ENCODE measurements around the gene MUC13.

Gene MUC13

DNA sequence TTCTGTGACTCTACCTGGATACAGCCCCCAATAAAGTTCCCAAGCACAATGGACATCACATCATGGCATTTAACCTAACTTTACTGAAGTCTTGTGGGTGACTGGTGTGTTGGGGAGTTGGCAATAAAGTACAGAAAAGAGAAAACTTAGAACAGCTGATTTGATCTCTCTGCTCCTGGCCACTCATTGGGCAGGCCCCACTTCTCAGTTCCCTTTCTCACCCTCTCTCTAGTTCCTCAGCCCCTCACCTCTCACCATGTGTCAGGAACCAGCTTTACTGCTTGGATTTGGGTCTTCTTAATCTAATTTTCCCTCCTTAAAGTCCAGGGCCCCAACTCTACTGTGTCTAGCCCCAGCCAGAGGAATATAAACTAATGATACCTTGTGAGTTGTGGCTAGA lies 713 bp upstream of the MUC13 start:
- Mint-ChIP-seq H3K4me3 (no peak overlapping the region), H3K9me3 (no peaks in the 10 kb centered on the region), H3K27ac (no peak overlapping the region), H3K27me3 (peaks cover 21 to 30% of the 10 kb centered on the region in 2 donors), H3K4me1 (no peaks in the 10 kb centered on the region), H3K36me3 (no peaks in the 10 kb centered on the region)
- ATAC-seq (replicated peaks) (peak; percentile 67 to 76), DNase-seq (no peak)

DNA sequence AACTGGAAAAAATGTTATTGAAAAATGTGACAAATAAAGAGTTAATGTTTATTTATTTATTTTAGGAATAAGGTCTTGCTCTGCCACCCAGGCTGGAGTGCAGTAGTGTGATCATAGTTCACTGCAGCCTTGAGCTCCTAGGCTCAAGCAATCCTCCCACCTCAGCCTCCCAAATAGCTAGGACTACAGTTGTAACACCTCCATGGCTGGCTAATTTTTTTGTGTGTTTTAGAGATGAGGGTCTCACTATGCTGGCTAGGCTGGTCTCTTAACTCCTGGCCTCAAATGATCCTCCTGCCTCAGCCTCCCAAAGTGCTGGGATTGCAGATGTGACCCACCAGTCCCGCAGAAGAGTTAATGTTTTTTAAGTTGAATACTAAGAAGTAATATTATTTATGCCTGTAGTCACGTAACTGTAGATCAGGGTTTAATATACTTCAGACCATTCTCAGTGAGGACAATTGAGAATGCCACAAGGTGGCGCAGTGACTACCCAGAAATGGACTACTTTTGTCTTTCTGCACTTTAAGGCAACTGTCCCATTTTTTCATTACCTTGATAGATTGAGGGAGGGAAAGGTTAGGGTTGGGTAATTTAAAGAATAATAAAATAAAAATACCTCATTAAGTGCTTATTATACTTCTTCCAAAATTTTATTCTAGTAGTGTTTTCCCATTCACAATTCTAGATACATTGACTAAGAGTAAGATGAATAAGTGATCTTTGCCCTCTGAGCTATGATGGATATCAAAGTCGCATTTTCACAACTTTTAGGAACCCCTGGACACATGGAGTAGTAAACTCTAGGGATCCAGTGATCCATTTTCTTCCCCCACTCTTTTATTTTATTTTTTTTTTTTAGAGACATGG lies 6.0 kb downstream of the MUC13 start:
- no peaks in the 10 kb centered on the region for H3K36me3 Mint-ChIP-seq
- H3K4me1 Mint-ChIP-seq, result no peaks in the 10 kb centered on the region
- peaks cover 10 to 12% of the 10 kb centered on the region in 2 donors for H3K27me3 Mint-ChIP-seq
- no peaks in the 10 kb centered on the region for H3K9me3 Mint-ChIP-seq
- ATAC-seq (replicated peaks) (peak; percentile 62 to 67), DNase-seq (peak; percentile 38)
- H3K27ac Mint-ChIP-seq, result no peak overlapping the region
- H3K4me3 Mint-ChIP-seq, result no peak overlapping the region

DNA sequence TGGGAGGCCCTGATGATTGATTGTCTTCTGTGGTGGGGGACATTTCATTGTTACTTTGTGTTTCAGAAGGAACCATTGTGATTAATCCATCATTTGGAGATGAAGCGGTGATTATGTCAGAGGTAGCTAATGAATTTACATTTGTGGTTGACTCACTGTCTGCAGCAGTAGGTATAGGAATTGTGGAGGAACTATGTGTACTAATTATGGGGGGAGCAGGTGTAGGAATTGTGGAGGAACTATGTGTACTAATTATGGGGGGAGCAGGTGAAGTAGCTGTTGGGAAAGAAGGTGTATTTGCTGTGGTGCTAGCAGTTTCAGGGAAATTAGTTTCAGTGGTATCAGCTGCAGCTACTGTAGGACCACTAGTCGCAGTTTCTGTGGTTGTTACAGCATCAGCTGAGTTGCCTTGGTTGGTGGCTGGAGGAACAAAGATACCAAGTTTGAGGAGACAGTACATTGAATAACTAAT lies 6.9 kb downstream of the MUC13 start:
- Mint-ChIP-seq H3K4me3 (no peak overlapping the region), H3K4me1 (no peaks in the 10 kb centered on the region), H3K27me3 (peaks cover 2 to 9% of the 10 kb centered on the region in 2 donors), H3K27ac (no peak overlapping the region), H3K36me3 (no peaks in the 10 kb centered on the region), H3K9me3 (no peaks in the 10 kb centered on the region)
- ATAC-seq (replicated peaks) (no peak), DNase-seq (no peak)

DNA sequence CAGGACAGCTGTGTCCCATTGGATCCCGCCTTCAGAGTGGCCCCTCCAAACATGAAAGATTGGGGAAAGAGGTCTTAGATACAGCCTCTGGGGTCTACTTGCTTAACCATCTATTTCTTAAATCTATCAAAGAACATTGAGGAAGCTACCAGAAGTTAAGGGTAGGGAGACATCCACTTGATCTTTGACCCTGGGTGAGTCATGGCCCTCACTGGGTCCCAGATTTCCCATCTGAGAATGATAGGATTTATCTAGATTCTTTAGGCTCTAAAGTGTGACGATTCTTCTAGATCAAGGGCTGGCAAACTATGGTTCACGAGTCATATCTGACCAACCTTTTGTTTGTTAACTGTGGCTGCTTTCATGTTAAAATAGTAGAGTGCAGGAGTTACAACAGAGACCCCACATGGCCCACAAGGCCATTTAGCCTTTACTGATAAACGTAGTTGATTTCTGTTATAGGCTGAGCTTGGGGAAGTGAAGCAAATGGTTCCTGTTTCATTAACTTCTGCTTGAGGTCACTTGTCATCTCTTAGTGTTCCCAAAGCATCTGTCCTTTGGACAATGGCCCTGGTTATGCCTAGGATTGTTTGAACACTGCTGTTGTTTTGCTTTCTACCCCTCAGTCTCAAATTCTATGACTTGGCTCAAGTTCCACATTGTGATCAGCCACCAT lies 8.0 kb downstream of the MUC13 start:
- Mint-ChIP-seq H3K27ac (no peak overlapping the region), H3K27me3 (peaks cover 0 to 9% of the 10 kb centered on the region in 2 donors), H3K9me3 (no peaks in the 10 kb centered on the region), H3K4me3 (no peak overlapping the region), H3K36me3 (no peaks in the 10 kb centered on the region), H3K4me1 (no peaks in the 10 kb centered on the region)
- ATAC-seq (replicated peaks), result peak in 1 of 2 donors; percentile 33
- no peak for DNase-seq

DNA sequence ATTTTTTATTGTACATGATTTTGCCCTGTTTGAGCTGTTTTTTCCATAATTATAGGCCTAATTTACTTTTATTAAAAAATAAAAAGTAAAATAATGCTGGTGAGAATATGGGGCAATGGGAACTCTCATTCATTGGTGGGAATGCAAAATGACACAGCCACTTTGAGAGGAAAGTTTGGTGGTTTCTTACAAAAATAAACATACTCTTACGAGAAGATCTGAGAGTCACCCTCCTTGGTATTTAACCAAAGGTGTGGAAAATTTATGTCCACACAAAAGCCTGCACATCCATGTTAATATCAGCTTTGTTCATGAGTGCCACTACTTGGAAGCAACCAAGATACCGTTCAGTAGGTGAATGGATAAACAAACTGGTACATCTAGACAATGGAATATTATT lies 9.8 kb downstream of the MUC13 start:
- Mint-ChIP-seq H3K9me3 (no peaks in the 10 kb centered on the region), H3K4me3 (no peak overlapping the region), H3K4me1 (no peaks in the 10 kb centered on the region), H3K27ac (no peak overlapping the region), H3K36me3 (no peaks in the 10 kb centered on the region), H3K27me3 (peaks cover 0 to 10% of the 10 kb centered on the region in 2 donors)
- ATAC-seq (replicated peaks), result no peak
- DNase-seq, result no peak

DNA sequence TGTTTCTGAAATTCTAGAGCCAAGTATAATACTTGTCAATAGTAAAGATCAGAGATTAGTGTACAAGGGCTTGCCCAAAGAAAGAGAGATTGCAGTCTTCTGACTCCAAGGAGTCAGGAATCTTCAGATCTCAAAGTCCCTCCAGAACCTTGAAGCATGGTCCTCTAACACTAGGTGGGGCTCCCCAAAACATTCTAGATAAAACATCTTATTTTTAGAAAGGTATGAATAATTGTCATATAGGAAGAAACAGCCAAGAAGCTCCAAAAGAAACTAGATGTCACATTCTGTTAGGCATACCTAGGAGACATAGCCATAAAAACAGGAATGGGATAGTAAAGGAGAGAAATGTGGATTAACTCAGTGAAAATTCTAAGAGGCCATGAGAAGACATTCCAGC lies 10.7 kb downstream of the MUC13 start:
- ATAC-seq (replicated peaks) (no peak), DNase-seq (no peak)
- Mint-ChIP-seq H3K4me1 (no peaks in the 10 kb centered on the region), H3K9me3 (no peaks in the 10 kb centered on the region), H3K36me3 (no peaks in the 10 kb centered on the region), H3K27ac (no peak overlapping the region), H3K4me3 (no peak overlapping the region), H3K27me3 (peaks cover 3 to 17% of the 10 kb centered on the region in 2 donors)

DNA sequence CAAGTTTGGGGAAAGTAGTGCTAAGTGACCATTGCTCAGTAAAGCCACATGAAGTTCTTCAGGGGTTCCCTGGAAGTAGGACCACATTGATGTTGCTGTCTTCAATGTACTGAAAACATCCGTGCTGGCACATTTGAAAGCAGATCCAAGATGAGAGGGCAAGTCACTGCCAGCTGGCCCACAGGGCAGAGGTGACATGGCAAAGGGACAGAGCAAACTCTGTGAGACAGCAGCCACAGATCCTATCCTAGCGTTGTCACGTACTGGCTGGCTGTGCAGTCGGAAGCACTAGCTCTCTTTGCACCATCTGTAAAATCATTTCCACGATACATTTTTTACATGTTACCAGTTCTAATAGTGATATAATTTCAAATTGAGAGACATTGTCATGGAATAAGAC lies 13.8 kb downstream of the MUC13 start:
- H3K4me1 Mint-ChIP-seq, result no peaks in the 10 kb centered on the region
- no peaks in the 10 kb centered on the region for H3K9me3 Mint-ChIP-seq
- no peak for ATAC-seq (replicated peaks)
- no peak overlapping the region for H3K4me3 Mint-ChIP-seq
- no peaks in the 10 kb centered on the region for H3K36me3 Mint-ChIP-seq
- H3K27ac Mint-ChIP-seq, result no peak overlapping the region
- no peak for DNase-seq
- H3K27me3 Mint-ChIP-seq, result peaks cover 20 to 23% of the 10 kb centered on the region in 2 donors

DNA sequence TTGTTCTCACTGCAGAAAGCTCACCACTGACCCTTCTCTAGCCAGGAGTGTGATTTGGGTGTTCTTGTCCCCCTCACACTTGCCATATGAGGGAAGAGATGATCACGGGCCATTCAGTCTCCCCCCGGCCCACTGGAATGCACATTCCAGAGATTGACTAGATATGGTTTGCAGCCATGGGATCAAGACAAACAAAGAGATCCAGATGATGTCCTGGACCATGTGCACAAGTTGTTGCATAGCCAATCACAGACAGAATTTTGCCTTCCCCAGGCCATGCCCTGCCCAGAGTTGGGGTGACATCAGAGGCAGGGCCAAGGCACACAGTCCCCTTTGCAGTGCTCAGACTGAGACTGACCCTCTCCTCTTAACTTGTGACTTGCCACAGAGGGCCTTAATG lies 14.8 kb downstream of the MUC13 start:
- peaks cover 20% of the 10 kb centered on the region in 2 donors for H3K27me3 Mint-ChIP-seq
- no peaks in the 10 kb centered on the region for H3K9me3 Mint-ChIP-seq
- H3K27ac Mint-ChIP-seq, result no peak overlapping the region
- no peaks in the 10 kb centered on the region for H3K4me1 Mint-ChIP-seq
- no peaks in the 10 kb centered on the region for H3K36me3 Mint-ChIP-seq
- no peak for ATAC-seq (replicated peaks)
- H3K4me3 Mint-ChIP-seq, result no peak overlapping the region
- no peak for DNase-seq

DNA sequence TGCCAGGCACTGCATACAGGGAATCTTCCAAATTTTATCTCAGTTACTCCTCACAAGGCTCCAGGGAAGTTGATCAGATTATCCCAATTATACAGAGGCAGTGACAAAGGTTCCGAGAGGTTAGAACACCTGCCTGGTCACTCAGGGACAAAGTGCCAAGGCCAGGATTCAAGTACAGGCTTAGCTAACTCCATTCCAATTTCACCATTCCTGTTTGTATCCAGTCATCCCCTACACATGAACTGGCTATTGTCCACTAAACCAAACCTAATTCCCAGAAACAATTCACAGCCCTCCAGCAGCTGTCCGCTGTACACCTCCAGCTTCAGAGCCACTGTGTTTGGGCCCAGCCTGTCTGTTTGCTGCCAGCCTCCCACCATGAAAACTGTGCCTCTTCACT lies 16.0 kb downstream of the MUC13 start:
- Mint-ChIP-seq H3K27me3 (peaks cover 20 to 22% of the 10 kb centered on the region in 2 donors), H3K4me3 (no peak overlapping the region), H3K27ac (no peak overlapping the region), H3K9me3 (no peaks in the 10 kb centered on the region), H3K36me3 (no peaks in the 10 kb centered on the region), H3K4me1 (no peaks in the 10 kb centered on the region)
- ATAC-seq (replicated peaks) (no peak), DNase-seq (no peak)

DNA sequence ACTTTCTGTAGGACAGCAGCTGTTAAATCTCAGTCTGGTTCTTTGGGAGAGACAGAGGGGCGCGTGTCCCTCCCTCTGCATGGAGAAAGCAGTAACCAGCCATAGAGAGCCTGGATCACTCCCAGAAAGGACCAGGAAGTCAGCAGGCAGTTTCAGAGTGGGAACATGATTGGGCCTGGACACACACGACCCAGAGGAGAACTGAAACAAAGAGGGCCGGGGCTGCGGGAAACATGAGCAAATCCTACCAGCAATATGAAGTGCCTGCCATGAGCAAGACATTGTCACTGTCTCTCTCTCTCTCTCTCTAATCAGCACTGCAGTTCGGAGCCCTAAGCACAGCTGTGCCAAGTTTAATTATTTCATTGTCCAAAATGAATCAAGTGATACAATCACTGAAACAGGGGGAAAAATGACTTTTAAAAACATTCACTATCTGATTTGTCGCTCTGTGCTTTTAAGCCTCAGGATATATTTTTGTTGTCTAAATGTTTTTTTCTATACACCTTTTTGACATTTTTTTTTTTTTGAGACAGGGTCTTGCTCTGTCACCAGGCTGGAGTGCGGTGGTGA lies 17.6 kb downstream of the MUC13 start:
- Mint-ChIP-seq H3K9me3 (no peaks in the 10 kb centered on the region), H3K27me3 (peaks cover 20 to 32% of the 10 kb centered on the region in 2 donors), H3K36me3 (no peaks in the 10 kb centered on the region), H3K4me3 (no peak overlapping the region), H3K4me1 (no peaks in the 10 kb centered on the region), H3K27ac (no peak overlapping the region)
- ATAC-seq (replicated peaks) (no peak), DNase-seq (no peak)

DNA sequence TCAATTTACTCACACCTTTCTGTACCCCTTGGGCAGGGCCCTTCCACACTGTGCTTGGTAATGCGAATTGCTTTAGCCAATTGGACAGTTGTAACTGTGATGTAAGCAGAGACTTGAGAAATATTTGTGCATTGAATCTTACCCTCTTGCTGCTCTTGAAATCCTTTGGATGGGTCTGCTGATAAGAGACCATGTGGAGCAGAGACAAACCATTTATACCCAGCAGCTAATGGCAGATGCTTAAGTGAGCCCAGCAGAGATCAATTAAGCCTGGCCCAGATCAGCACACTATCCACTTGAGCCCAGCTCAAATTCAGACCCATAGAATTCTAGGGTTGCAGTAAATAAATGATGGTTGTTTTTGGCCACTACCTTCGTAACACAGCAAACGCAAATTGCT lies 19.3 kb downstream of the MUC13 start:
- H3K4me1 Mint-ChIP-seq, result no peaks in the 10 kb centered on the region
- DNase-seq, result no peak
- no peak for ATAC-seq (replicated peaks)
- no peak overlapping the region for H3K4me3 Mint-ChIP-seq
- H3K27me3 Mint-ChIP-seq, result peaks cover 20 to 37% of the 10 kb centered on the region in 2 donors
- H3K27ac Mint-ChIP-seq, result no peak overlapping the region
- no peaks in the 10 kb centered on the region for H3K36me3 Mint-ChIP-seq
- H3K9me3 Mint-ChIP-seq, result no peaks in the 10 kb centered on the region

DNA sequence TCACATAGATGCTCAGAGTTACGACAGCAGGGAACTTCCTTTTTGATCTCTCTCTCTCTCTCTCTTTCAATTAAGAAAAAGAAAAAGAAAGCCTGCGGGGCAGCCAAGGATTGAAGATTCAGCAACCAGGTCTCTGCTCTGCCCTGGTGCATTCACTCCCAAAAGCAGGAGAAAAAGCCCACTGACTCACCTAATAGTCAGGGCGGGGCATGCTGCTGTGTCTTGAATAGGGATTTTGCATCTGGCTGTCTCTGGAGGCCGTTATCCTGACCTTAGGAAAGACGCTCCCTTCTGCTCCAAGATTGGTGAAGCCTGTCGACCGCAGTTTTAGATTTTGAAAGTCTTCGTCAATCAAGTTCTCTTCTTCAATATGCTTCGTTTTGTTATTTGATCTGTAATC lies 26.6 kb downstream of the MUC13 start:
- Mint-ChIP-seq H3K27ac (no peak overlapping the region), H3K9me3 (no peaks in the 10 kb centered on the region), H3K4me3 (no peak overlapping the region), H3K36me3 (no peaks in the 10 kb centered on the region), H3K4me1 (no peaks in the 10 kb centered on the region), H3K27me3 (peaks cover 8 to 29% of the 10 kb centered on the region in 2 donors)
- DNase-seq (no peak), ATAC-seq (replicated peaks) (no peak)

DNA sequence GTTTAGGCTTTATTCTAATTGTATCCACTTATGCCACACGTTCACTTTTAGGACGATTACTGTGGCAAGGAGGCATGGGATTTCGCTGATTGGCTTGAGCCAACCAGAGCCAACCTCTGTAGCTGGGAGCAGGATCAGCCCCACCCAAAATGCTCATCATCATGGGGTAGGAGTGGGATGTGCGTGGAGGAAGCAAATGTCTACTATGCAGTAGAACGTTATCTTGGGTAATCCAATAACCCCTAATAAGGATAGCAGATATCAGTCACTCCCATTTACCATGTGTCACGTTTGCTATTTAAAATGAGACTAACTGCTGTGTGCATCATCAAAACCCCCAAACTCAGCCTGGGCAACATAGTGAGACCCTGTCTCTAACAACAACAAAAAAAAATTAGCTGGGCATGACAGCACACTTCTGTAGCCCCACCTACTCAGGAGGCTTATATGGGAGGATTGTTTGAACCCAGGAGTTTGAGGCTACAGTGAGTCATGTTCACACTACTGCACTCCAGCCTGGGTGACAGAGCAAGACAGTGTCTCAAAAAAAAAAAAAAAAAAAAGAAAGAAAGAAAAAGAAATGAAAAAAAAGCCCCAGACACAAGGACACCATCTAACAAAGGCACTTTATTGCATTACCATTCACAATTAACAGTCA lies 29.6 kb downstream of the MUC13 start:
- Mint-ChIP-seq H3K9me3 (no peaks in the 10 kb centered on the region), H3K27ac (no peak overlapping the region), H3K27me3 (peaks cover 20 to 32% of the 10 kb centered on the region in 2 donors), H3K36me3 (no peaks in the 10 kb centered on the region), H3K4me1 (peaks cover 4 to 5% of the 10 kb centered on the region in 2 donors), H3K4me3 (no peak overlapping the region)
- DNase-seq (no peak), ATAC-seq (replicated peaks) (no peak)

All from stimulated activated naive B cell treated with anti-CD40 and anti-IgM and Interleukin-4, amounts not matched to agents 10 μg/mL and 1 μg/mL and 100 μg/mL, for 72 hours (primary cell).